OCI-LY7 (cell line): ENCODE measurements around the gene SYTL3.

Experiments
- EZH2phosphoT487 ChIP-seq: fragments of 200-600 bp; sonication (generic); IDR thresholded peaks from 2 replicates; pipeline ENCODE4 v1.6.1; 2018; ENCODE audit warnings: low read depth, borderline replicate concordance, mild to moderate bottlenecking, mixed run types, antibody characterized with exemption, low read length, moderate library complexity, mixed read lengths
- TF ChIP-seq, protein P1 (sequence below): fragments of 200-600 bp; sonication (generic); conservative IDR thresholded peaks from 2 replicates; pipeline ENCODE4 v1.5.1; 2014; ENCODE audit warnings: mild to moderate bottlenecking, antibody characterized with exemption, low read length, moderate library complexity, mixed read lengths

DNA sequence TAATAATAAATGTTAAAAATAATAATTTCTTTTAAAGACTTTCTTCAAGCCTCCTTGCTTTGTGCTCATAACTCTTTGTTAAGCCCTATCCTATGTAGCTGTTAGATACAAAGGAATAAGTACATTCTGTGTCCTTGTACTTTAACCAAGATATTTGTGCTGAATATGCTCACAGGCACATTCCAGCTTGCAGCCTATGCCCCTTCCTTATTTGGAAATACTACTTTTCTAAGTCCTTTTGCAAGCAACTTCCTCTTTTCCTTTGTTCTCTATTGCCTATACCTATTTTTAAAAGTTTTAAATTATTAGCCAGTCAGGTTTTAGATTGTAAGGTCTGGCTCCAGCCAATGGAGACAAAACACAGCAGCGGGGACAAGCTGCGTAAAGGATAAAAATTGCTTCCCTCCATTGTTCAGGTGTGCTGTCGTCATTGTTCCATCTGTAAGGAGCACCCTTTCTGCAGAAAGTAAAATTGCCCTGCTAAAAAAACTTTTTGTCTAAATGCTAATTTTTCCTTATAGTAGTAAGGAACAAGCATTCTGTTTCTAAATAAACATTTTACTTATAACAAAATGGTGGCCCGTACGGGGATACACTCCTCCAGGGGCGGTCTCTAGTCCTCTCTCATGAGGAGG lies 80.2 kb downstream of the SYTL3 start:
- TF ChIP-seq, protein P1, sequence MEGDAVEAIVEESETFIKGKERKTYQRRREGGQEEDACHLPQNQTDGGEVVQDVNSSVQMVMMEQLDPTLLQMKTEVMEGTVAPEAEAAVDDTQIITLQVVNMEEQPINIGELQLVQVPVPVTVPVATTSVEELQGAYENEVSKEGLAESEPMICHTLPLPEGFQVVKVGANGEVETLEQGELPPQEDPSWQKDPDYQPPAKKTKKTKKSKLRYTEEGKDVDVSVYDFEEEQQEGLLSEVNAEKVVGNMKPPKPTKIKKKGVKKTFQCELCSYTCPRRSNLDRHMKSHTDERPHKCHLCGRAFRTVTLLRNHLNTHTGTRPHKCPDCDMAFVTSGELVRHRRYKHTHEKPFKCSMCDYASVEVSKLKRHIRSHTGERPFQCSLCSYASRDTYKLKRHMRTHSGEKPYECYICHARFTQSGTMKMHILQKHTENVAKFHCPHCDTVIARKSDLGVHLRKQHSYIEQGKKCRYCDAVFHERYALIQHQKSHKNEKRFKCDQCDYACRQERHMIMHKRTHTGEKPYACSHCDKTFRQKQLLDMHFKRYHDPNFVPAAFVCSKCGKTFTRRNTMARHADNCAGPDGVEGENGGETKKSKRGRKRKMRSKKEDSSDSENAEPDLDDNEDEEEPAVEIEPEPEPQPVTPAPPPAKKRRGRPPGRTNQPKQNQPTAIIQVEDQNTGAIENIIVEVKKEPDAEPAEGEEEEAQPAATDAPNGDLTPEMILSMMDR = no peak
- no peak for TF ChIP-seq EZH2phosphoT487
